Measurements from ENCODE around the gene ABHD17A.

ABHD17A gene

GRCh38 chr19:1862424-1863327 is 22.6 kb downstream of the ABHD17A start:
- no peak for DNase-seq

- DNase-seq: no peak
These were observed 23.2 kb downstream of the ABHD17A start for GRCh38 chr19:1862068-1862423.

GRCh38 chr19:1861599-1862031 is 23.7 kb downstream of the ABHD17A start:
- no peak for DNase-seq

- no peak for DNase-seq
These were observed 24.3 kb downstream of the ABHD17A start for GRCh38 chr19:1860821-1861598.

- peak; percentile 13 for DNase-seq
These were observed 25.1 kb downstream of the ABHD17A start for GRCh38 chr19:1860042-1860775.

GRCh38 chr19:1859331-1859781 is 25.9 kb downstream of the ABHD17A start:
- no peak for DNase-seq

- no peak for DNase-seq
These were observed 26.7 kb downstream of the ABHD17A start for GRCh38 chr19:1858412-1859081.

- no peak for DNase-seq
These were observed 27.5 kb downstream of the ABHD17A start for GRCh38 chr19:1857648-1858326.

GRCh38 chr19:1856698-1857603 is 28.3 kb downstream of the ABHD17A start:
- DNase-seq: no peak

- no peak for DNase-seq
These were observed 29.0 kb downstream of the ABHD17A start for GRCh38 chr19:1856345-1856697.

- no peak for DNase-seq
These were observed 29.5 kb downstream of the ABHD17A start for GRCh38 chr19:1855828-1856255.

- DNase-seq: peak; percentile 44
These were observed 30.1 kb downstream of the ABHD17A start for GRCh38 chr19:1855040-1855827.

- no peak for DNase-seq
These were observed 30.7 kb downstream of the ABHD17A start for GRCh38 chr19:1854542-1855039.

GRCh38 chr19:1854039-1854541 is 31.2 kb downstream of the ABHD17A start:
- DNase-seq: no peak

- no peak for DNase-seq
These were observed 31.8 kb downstream of the ABHD17A start for GRCh38 chr19:1853295-1854038.

GRCh38 chr19:1852581-1853128 is 32.6 kb downstream of the ABHD17A start:
- no peak for DNase-seq

- no peak for DNase-seq
These were observed 33.4 kb downstream of the ABHD17A start for GRCh38 chr19:1851654-1852580.
